Activated T-helper 9 cell treated with anti-CD3 and anti-CD28 coated beads, Interleukin-2, amount 50 U/mL, for 16 hours (primary cell): ENCODE measurements around the gene SRGAP2C.
"Not testable (repeated sequence)": the region's sequence is repeated elsewhere in the genome, so short reads cannot be mapped to it uniquely, and the experiment has no call there.

ENCODE experiments used
- DNase-seq: peaks from one replicate; pipeline ENCODE4 v3.0.0-alpha.2; 2020; ENCODE audit warnings: low read depth

Gene SRGAP2C

GRCh38 chr1:121227544-121228330, 43.0 kb downstream of the SRGAP2C start:
- DNase-seq, result not testable (repeated sequence)

- DNase-seq, result not testable (repeated sequence)
Measured at GRCh38 chr1:121230636-121231035, 45.9 kb downstream of the SRGAP2C start.

GRCh38 chr1:121232445-121233125, 47.8 kb downstream of the SRGAP2C start:
- DNase-seq, result not testable (repeated sequence)

- DNase-seq, result not testable (repeated sequence)
Measured at GRCh38 chr1:121234090-121234759, 49.5 kb downstream of the SRGAP2C start.

GRCh38 chr1:121238384-121238783, 53.6 kb downstream of the SRGAP2C start:
- DNase-seq, result not testable (repeated sequence)

- DNase-seq, result not testable (repeated sequence)
Measured at GRCh38 chr1:121243913-121244312, 59.1 kb downstream of the SRGAP2C start.

- not testable (repeated sequence) for DNase-seq
Measured at GRCh38 chr1:121246399-121246798, 61.6 kb downstream of the SRGAP2C start.

GRCh38 chr1:121252656-121253055, 67.9 kb downstream of the SRGAP2C start:
- DNase-seq, result not testable (repeated sequence)

GRCh38 chr1:121254618-121255017, 69.8 kb downstream of the SRGAP2C start:
- DNase-seq, result not testable (repeated sequence)

- DNase-seq, result not testable (repeated sequence)
Measured at GRCh38 chr1:121257632-121258031, 72.9 kb downstream of the SRGAP2C start.

GRCh38 chr1:121258134-121258533, 73.4 kb downstream of the SRGAP2C start:
- DNase-seq, result not testable (repeated sequence)

GRCh38 chr1:121260205-121260604, 75.4 kb downstream of the SRGAP2C start:
- not testable (repeated sequence) for DNase-seq

- DNase-seq, result not testable (repeated sequence)
Measured at GRCh38 chr1:121262163-121262562, 77.4 kb downstream of the SRGAP2C start.

GRCh38 chr1:121263789-121264244, 79.0 kb downstream of the SRGAP2C start:
- not testable (repeated sequence) for DNase-seq

- not testable (repeated sequence) for DNase-seq
Measured at GRCh38 chr1:121267072-121267471, 82.3 kb downstream of the SRGAP2C start.

GRCh38 chr1:121269309-121269708, 84.5 kb downstream of the SRGAP2C start:
- DNase-seq, result not testable (repeated sequence)

- DNase-seq, result not testable (repeated sequence)
Measured at GRCh38 chr1:121269973-121270372, 85.2 kb downstream of the SRGAP2C start.

GRCh38 chr1:121271143-121271715, 86.5 kb downstream of the SRGAP2C start:
- DNase-seq, result not testable (repeated sequence)

- DNase-seq, result not testable (repeated sequence)
Measured at GRCh38 chr1:121275435-121275834, 90.7 kb downstream of the SRGAP2C start.

GRCh38 chr1:121278202-121278601, 93.4 kb downstream of the SRGAP2C start:
- not testable (repeated sequence) for DNase-seq

- DNase-seq, result not testable (repeated sequence)
Measured at GRCh38 chr1:121278777-121279547, 94.2 kb downstream of the SRGAP2C start.
